GM19099 (cell line): Measurements from ENCODE around the gene TMEM255B.

Experiments used
- POLR2A ChIP-seq: IDR thresholded peaks from 3 replicates; pipeline ENCODE4 v1.6.1; 2011; ENCODE audit warnings: low read depth; ENCODE audit not compliant: insufficient read length; ENCODE audit errors: extremely low read depth

The TMEM255B gene

DNA sequence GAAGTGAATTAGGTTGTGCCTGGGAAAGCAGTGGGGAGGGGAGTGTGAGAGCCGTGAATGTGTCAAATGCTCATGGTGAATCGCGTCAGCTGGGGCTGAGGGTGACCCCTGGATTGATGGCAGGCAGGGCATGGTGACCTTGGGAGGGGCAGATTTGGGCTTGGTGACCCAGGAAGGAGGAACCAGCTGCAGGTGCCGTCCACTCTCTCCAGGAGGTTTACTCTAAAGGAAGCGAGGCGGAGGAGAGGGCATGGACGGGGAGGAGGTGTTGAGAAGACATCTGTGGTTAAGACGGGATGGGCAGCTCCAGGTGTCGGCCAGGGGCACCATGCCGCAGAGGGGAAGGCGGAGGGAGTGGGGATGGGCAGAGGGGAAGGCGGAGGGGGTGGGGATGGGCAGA lies 28.7 kb downstream of the TMEM255B start:
- no peak for TF ChIP-seq POLR2A

DNA sequence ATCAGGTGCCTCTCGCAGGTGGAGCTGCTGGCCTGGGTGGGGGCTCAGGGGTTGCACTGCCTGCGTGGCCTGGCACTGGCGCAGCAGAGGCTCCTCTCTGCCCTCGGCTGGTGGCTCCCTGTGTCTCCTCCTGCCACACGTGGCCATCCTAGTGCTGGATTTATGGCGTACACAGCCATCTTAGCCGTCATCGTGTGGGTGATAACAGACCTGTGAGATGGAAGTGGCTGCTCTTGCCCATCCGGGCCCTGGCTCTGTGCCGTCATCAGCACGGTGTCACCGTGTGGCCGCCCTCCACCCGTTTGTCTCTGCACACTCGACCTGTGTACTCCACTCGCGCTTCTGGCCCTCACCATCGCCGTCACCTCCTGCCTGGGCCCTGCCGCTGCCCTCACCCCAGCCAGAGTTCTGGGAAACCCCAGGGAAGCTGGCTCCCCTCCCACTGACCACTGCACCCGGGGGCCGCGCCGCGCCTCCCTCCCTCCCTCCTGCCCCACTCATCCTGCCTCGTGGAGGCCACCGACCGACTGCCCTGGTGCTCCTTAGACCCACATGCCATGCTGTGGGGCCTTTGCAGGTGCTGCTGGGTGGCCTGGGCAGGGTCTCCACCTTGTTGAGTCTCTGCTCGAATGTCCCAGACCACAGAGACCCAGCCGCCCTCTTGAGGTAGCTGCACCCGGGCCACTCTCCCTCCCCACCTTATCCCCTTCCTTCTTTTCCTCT lies 29.5 kb downstream of the TMEM255B start:
- no peak for TF ChIP-seq POLR2A

DNA sequence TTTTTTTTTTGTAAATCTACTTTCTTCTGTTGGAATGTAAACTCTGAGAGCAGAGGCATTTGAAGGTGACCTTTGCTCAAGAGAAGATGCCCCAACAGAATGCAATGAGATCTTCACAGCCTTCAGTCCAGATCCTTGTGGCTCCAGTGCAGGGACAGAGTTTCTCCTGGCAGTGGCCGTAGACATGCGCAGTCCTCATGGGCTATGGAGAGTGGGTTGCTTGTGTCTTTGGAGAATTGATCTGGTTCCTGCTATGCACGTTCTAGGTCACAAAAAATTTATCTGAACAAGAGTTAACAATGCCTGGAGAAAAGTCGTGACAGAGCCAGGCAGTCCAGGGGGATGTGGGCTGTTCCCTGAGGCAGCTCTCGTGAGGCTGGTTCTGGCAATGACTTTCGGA lies 30.1 kb downstream of the TMEM255B start:
- TF ChIP-seq POLR2A, result no peak

DNA sequence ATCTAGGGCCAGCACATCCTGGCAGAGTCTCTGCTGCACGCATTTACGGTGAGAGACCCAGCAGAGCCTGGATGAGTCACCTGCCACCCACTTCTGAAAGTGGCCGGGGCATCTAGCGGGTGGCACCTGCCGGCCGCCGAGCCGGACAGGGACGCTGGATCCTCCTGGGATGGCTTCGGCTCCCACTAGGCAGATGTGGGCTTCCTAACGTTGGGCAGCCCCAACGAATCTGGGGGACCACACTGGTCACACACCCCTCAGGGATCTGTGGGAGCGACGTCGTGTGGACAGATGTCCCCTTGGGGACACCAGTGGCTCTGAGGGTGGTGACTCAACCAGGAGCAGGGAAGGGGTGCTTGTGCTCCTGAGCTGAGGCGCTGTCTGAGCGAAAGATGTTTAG lies 32.2 kb downstream of the TMEM255B start:
- TF ChIP-seq POLR2A, result no peak

DNA sequence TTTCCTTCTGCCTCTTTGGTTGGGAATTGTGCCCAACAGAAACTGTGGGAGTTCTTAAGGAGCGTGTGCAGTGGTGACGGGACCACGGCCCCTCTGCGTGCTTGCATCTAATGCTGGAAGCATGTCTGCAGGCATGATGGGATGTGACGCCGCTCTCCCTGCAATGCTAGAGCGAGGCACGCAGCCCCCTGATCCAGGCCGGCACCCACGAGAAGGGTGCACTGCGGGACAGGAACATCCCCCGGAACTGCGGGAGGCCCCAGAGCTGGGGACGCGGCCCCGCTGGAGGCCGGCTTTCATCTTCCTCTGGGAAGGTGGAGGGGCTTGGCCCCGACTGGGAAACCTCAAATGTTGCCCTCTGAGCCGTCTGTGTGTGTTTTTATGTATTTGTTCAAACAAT lies 32.7 kb downstream of the TMEM255B start:
- TF ChIP-seq POLR2A, result no peak

DNA sequence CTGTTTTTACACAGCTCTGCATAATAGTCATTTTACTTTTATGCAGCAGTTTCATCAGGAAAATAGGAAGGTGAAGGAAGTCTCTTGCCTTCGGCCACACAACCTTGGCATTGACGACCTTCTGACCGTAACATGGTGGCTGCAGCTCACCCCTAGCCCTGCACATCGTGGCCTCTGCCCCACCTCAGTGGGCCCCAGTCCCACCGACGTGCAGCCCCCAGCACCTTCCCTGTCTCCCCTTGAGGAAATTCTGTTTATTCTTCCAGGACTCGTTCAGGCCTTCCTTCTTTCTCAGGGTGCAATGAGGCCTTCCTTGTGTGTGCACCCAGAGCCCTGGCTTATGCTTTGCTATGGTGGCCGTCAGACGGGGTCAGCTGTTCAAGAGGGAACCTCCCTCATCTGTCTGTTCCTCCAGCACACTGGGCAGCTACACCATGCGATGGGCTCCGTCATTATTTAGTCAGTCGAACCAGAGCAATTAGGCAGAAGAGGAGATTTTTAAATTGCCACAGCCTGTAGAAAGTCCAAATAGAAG lies 33.3 kb downstream of the TMEM255B start:
- no peak for TF ChIP-seq POLR2A

DNA sequence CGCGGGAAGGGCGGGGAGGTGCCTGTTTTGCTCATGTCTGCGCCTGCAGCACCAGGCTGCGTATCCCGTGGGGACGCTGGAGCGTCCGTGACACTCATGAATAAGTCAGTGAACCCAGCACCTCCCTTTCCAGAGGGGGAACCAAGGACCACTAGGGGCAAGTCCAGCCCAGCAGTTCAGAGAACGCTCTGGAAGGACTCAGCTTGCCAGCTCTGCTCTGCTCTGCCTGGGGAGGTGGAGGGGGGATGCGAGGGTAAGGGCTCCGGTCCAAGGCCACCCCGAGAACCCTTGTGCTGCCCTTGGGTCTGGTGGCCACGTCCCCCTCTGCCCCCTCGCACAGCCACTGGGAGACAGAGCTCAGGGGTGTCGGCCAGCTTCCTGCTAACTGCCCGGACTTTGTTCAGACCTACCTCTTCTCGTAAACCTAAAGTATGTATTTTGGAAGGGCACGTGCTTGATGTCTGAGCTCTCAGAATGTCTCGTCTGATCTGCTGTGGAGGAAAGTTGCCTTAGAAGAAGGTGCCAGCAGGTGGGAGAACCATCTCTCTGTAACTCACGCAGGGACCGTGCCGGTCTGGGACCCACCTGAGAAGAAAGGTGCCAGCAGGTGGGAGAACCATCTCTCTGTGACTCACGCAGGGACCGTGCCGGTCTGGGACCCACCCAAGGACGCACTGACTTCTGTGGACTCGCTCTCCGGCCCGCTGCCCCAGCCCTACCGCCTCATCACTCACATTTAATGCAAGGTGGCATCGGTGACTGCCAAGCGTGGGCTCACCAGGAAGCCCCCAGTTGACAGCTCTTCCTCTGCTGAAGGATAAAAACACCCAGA lies 34.1 kb downstream of the TMEM255B start:
- no peak for TF ChIP-seq POLR2A

DNA sequence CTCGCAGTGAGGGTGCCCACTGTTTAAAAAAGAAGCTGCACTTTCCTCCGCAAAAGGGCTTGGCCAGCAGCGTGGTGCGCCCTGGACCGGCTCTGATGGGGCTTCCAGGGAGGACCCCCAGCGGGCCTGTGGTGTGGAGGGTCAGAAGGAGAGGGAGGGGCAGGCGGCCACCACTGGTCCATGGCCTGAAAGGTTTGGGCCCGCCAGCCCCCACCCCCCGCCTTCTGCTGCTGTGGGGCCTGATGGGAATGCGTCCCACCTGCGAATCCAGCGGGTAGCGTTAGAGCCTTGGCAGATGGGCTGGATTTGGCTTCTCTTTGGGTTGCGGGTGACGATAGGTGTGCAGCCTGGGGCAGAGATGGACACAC lies 34.7 kb downstream of the TMEM255B start:
- TF ChIP-seq POLR2A, result no peak

DNA sequence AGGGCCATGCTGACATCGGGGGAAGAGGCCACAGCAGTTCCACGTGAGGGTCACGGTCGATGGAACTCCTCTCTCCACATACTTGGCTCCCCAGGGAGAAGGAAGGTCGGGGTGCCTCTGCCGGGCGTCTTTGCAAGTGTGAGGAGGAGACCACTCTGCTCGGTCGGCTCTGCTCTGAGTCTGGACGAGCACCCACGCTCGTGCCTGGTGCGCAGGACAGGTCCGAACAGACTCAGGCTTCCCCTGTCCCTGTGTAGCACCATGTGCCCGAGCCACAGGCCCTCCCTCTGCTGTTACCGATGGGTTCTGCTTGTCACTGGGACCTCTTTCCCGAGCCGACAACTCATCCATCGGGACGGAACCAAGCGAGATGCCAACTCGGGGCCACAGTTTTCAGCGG lies 35.1 kb downstream of the TMEM255B start:
- TF ChIP-seq POLR2A, result no peak

DNA sequence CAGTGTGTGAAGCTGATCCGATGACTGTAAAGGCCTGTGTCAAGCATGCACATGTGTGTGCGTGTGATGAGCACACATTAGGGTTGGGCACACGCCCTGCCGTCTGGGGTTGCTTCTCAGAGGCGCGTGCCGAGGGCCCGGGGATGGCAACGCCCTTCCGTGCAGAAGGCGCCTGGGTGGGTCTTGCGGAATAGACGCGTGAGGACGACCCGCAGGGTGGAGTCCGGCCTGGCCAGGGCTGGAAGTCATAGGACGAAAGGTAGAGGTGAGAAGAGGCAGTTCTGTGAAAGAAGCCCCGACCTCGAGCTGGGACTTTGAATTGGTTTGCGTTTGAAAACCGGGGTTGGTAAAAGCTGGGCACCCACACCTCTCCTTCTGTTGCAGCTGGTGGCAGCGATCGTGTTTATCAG lies 35.7 kb downstream of the TMEM255B start:
- TF ChIP-seq POLR2A, result no peak

DNA sequence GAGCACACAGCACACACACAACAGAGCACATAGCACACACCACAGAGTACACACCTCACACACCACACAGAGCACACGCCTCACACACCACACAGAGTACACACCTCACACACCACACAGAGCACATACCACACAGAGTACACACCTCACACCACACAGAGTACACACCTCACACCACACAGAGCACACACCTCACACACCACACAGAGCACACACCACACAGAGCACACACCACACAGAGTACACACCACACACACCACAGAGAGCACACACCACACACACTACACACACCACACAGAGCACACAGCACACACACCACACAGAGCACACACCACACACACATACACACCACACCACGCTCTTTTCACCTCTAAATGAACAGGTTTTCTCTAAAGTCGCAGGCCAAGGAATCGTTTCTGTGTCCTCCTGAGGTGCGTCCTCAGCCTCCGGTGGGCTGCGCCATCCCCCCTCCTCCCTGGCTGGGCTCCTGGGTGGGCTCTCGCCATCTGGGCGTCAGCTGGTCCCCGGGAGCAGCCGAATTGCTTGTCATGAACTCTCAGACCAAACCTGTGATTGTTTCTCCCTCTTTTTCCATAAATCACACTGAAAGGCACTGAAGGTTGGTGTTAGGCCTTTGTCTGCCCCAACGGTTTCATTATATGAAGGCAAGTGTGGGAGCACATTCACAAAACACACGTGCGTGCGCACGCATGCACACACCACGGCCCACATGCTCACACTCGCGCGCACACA lies 37.4 kb downstream of the TMEM255B start:
- no peak for TF ChIP-seq POLR2A

DNA sequence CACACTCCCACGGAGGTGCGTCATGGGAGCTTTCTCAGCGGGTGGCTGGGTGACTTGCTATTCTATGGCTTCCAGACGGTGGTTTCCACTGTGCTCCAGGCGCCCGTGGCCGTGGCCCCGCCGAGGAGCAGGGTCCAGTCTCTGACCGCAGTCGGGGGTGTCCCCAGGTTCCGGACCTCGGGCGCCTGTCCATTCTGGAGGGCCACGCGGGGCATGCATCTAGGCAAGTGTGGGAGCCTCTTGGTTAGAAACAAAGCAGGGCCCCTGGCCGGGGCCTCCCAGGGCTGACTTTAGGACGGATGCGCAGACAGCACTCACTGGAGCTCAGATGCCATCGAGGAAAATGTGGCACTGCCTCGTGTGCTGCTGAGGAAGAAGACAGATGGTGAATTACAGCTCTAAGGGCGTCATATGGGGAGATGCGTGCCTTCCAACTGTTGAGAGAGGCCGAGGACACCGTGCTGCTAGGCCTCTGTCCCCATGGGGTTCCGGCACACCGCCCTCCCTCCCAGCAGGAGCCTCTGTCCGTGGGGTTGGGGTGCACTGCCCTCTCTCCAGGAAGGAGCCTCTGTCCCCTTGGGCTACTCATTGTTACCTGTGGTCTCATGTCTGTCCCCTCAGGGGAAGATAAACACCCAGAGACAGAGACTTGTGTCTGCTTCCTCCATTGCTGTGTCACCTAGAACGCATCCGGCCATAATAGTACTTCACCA lies 38.1 kb downstream of the TMEM255B start:
- no peak for TF ChIP-seq POLR2A

DNA sequence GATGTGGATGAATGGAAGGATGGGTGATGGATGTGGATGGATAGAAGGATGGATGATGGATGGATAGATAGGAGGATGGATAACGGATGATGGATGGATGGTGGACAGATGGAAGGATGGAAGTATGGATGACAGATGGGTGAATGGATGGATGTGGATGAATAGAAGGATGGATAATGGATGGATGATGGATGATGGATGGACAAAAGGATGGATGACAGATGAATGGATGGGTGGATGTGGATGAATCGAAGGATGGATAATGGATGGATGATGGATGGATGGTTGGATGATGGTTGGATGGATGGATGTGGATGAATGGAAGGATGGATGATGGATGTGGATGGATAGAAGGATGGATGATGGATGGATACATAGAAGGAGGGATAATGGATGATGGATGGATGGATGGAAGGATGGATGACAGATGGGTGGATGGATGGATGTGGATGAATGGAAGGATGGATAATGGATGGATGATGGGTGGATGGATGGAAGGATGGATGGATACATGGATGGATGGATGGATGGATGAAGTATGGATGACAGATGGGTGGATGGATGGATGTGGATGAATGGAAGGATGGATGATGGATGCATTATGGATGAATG lies 39.3 kb downstream of the TMEM255B start:
- TF ChIP-seq POLR2A, result no peak

DNA sequence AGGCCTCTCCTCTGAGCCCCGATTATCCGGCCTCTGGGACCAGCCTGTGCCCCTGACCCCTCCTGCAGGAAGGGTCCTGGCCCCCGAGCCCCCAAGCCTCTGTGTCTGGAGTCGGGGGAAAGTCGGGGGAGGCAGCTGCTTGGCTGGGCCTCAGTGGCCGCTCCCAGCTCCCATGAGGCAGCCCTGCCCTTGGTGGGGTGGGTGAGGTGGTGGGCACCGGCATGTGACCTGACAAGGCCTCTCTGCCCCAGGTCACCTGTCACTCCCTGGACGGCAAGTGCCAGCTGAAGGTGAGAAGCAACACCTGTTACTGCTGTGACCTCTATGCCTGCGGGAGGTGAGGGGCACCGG lies 41.5 kb downstream of the TMEM255B start:
- TF ChIP-seq POLR2A, result no peak
